Esophagus squamous epithelium (tissue), 4 donors: ENCODE measurements around the gene MUSK.

ENCODE experiments used
- POLR2A ChIP-seq, 4 donors: fragments of 450-650 bp; IDR thresholded peaks; one replicate each; pipeline ENCODE4 v1.6.1; 2017; ENCODE audit warnings: antibody characterized with exemption in 4 of 4, mild to moderate bottlenecking in 4 of 4, moderate library complexity in 3 of 4
- TF ChIP-seq, protein P1 (sequence below), 6 experiments: fragments of 450-650 bp in 4 of 6; fragments of 200-600 bp in 2 of 6; sonication (generic) in 2 of 6; IDR thresholded peaks; one replicate each; pipeline ENCODE4 v1.5.1; 2016 to 2019; ENCODE audit warnings: antibody characterized with exemption in 6 of 6, mild to moderate bottlenecking in 4 of 6, moderate library complexity in 4 of 6

- no peak for TF ChIP-seq POLR2A (IDR thresholded peaks at IDR 0.05)
- TF ChIP-seq, protein P1, sequence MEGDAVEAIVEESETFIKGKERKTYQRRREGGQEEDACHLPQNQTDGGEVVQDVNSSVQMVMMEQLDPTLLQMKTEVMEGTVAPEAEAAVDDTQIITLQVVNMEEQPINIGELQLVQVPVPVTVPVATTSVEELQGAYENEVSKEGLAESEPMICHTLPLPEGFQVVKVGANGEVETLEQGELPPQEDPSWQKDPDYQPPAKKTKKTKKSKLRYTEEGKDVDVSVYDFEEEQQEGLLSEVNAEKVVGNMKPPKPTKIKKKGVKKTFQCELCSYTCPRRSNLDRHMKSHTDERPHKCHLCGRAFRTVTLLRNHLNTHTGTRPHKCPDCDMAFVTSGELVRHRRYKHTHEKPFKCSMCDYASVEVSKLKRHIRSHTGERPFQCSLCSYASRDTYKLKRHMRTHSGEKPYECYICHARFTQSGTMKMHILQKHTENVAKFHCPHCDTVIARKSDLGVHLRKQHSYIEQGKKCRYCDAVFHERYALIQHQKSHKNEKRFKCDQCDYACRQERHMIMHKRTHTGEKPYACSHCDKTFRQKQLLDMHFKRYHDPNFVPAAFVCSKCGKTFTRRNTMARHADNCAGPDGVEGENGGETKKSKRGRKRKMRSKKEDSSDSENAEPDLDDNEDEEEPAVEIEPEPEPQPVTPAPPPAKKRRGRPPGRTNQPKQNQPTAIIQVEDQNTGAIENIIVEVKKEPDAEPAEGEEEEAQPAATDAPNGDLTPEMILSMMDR (IDR thresholded peaks at IDR 0.05) = no peak
These were observed 32.4 kb downstream of the MUSK start for GRCh38 chr9:110700953-110701352.
